ENCODE data around the gene PRR33. TPM values are rescaled to one million over a fixed set of nuclear protein-coding genes. Genes with fewer than 3 reads are reported as not detected.

PRR33 gene
- total and polyA plus RNA-seq, 9 of the 15 experiments (the other 6 are each of a cell fraction or from before 2014, with no cell fraction given), result not detected

DNA sequence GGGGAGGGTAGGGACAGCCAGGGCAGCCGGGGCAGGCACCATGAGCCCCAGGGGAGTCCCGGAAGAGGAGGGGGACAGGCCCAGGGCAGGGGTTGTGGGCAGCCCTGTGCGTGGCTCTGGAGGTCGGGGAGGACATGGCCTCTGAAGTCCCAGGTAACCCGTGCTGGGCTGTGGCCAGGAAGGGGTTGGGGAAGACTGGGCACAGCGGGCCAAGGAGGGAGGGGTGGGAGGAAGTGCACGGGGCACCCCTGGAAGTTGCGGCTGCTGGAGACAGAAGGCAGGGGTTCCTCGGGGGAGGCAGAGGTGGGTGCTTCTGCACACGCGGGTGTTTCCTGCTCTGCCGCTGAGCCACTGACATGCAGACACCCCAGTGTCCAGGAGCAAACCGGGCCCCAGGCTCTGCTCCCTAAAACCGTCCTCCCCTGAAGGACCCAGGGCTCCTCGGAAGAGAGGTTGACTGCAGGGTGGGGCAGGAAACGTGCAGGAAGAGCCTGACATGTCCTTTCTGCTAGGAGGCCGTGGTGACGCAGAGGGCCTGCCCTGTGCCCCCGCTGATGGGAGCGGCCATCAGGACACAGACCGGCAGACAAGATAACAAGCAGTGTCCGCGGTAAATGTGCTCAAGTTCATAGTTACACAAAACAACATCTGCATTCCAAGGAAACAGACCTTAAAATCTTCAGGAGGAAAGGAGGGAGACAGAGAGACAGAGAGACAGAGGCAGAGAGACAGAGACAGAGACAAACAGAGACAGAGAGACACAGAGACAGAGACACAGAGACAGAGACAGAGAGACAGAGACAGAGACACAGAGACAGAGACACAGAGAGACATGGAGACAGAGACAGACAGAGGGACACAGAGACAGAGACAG lies 47.2 kb downstream of the PRR33 start (continued):
- peak; percentile 95 for TF ChIP-seq MECOM (CRISPR knock-in tag; IDR thresholded peaks at IDR 0.05)
- TF ChIP-seq PTTG1 (tag; IDR thresholded peaks at IDR 0.05; ENCODE audit: low read depth), result no peak
- no peak for TF ChIP-seq ZNF668 (CRISPR knock-in tag; IDR thresholded peaks at IDR 0.05)
- TF ChIP-seq, protein P1, sequence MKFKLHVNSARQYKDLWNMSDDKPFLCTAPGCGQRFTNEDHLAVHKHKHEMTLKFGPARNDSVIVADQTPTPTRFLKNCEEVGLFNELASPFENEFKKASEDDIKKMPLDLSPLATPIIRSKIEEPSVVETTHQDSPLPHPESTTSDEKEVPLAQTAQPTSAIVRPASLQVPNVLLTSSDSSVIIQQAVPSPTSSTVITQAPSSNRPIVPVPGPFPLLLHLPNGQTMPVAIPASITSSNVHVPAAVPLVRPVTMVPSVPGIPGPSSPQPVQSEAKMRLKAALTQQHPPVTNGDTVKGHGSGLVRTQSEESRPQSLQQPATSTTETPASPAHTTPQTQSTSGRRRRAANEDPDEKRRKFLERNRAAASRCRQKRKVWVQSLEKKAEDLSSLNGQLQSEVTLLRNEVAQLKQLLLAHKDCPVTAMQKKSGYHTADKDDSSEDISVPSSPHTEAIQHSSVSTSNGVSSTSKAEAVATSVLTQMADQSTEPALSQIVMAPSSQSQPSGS (CRISPR knock-in tag; IDR thresholded peaks at IDR 0.05), result no peak
- TF ChIP-seq EP300 (IDR thresholded peaks at IDR 0.05; ENCODE audit: low read length), result peak; percentile 45; the same call in 1 of the 2 replicates
- no peak for TF ChIP-seq ZNF408 (CRISPR knock-in tag; IDR thresholded peaks at IDR 0.05; ENCODE audit: low read depth)
- TF ChIP-seq TCF7L2 (IDR thresholded peaks at IDR 0.05; ENCODE audit: low read depth, low read length), result no peak
- peak; percentile 35; the same call in 1 of the 2 replicates for TF ChIP-seq OTX1 (CRISPR knock-in tag; IDR thresholded peaks at IDR 0.05)
- no peak for TF ChIP-seq PPARD (CRISPR knock-in tag; IDR thresholded peaks at IDR 0.05)
- no peak for TF ChIP-seq HDAC8 (tag; IDR thresholded peaks at IDR 0.05)
- TF ChIP-seq, protein P2, sequence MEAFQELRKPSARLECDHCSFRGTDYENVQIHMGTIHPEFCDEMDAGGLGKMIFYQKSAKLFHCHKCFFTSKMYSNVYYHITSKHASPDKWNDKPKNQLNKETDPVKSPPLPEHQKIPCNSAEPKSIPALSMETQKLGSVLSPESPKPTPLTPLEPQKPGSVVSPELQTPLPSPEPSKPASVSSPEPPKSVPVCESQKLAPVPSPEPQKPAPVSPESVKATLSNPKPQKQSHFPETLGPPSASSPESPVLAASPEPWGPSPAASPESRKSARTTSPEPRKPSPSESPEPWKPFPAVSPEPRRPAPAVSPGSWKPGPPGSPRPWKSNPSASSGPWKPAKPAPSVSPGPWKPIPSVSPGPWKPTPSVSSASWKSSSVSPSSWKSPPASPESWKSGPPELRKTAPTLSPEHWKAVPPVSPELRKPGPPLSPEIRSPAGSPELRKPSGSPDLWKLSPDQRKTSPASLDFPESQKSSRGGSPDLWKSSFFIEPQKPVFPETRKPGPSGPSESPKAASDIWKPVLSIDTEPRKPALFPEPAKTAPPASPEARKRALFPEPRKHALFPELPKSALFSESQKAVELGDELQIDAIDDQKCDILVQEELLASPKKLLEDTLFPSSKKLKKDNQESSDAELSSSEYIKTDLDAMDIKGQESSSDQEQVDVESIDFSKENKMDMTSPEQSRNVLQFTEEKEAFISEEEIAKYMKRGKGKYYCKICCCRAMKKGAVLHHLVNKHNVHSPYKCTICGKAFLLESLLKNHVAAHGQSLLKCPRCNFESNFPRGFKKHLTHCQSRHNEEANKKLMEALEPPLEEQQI (IDR thresholded peaks at IDR 0.05), result no peak
- no peak for TF ChIP-seq NR1H2 (CRISPR knock-in tag; IDR thresholded peaks at IDR 0.05)
- TF ChIP-seq RBM17 (IDR thresholded peaks at IDR 0.05; ENCODE audit: borderline replicate concordance, low read depth, low read length), result no peak
- no peak for TF ChIP-seq FOS (IDR thresholded peaks at IDR 0.05; ENCODE audit: extremely low read depth, insufficient read length)
- no peak for TF ChIP-seq U2AF2 (optimal IDR thresholded peaks at IDR 0.05; ENCODE audit: low read depth, low read length)
- TF ChIP-seq, protein P3, sequence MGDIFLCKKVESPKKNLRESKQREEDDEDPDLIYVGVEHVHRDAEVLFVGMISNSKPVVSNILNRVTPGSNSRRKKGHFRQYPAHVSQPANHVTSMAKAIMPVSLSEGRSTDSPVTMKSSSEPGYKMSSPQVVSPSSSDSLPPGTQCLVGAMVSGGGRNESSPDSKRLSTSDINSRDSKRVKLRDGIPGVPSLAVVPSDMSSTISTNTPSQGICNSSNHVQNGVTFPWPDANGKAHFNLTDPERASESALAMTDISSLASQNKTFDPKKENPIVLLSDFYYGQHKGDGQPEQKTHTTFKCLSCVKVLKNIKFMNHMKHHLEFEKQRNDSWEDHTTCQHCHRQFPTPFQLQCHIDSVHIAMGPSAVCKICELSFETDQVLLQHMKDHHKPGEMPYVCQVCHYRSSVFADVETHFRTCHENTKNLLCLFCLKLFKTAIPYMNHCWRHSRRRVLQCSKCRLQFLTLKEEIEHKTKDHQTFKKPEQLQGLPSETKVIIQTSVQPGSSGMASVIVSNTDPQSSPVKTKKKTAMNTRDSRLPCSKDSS (IDR thresholded peaks at IDR 0.05; ENCODE audit: low read depth, partially characterized antibody), result no peak
- TF ChIP-seq PHB2 (IDR thresholded peaks at IDR 0.05; ENCODE audit: low read depth), result no peak
- no peak for TF ChIP-seq NR2F6 (CRISPR knock-in tag; IDR thresholded peaks at IDR 0.05)
- no peak for TF ChIP-seq MEF2D (tag; conservative IDR thresholded peaks at IDR 0.05; ENCODE audit: low read depth)
- peak; percentile 91 for TF ChIP-seq CBFA2T3 (IDR thresholded peaks at IDR 0.05)
- TF ChIP-seq HDAC1 (IDR thresholded peaks at IDR 0.05), result peak in 1 of 2 experiments; percentile 75; a peak in 2 of 4 replicates
- TF ChIP-seq POLR2H (tag; IDR thresholded peaks at IDR 0.05; ENCODE audit: low read depth), result no peak
- TF ChIP-seq JUNB (CRISPR knock-in tag; conservative IDR thresholded peaks at IDR 0.05), result no peak
- TF ChIP-seq ZNF140 (CRISPR knock-in tag; IDR thresholded peaks at IDR 0.05), result no peak

Measured in K562 (cell line).